Aorta (tissue), 5 donors: ENCODE measurements around the gene CLIP4. TPM values are rescaled to one million over a fixed set of nuclear protein-coding genes. Genes with fewer than 3 reads are reported as not detected.

Experiments used
- ATAC-seq: fragments of 200-7000 bp; cut with Tn5 transposase; one replicate; pipeline ENCODE4 v1.9.1; 2022; ENCODE audit warnings: moderate library complexity; ENCODE audit not compliant: low FRiP score
- DNase-seq, 2 donors: peaks; one replicate each; pipeline ENCODE4 v3.0.0-alpha.2; 2020
- H3K27ac ChIP-seq, 2 donors: one replicate each; pipeline ENCODE4 v1.5.1; 2013; ENCODE audit warnings: low read length in 2 of 2, mild to moderate bottlenecking in 2 of 2, moderate library complexity in 2 of 2, control low read depth in 1 of 2, inconsistent platforms in 1 of 2, low read depth in 1 of 2
- H3K27me3 ChIP-seq, 2 donors: one replicate each; pipeline ENCODE4 v1.6.1; 2013; ENCODE audit warnings: control low read depth in 1 of 2, low read length in 1 of 2, mild to moderate bottlenecking in 1 of 2, moderate library complexity in 1 of 2; ENCODE audit not compliant: insufficient read depth in 2 of 2, control insufficient read depth in 1 of 2
- H3K36me3 ChIP-seq, 2 donors: one replicate each; pipeline ENCODE4 v1.6.1; 2013; ENCODE audit warnings: control low read depth in 1 of 2, low read length in 1 of 2, mild to moderate bottlenecking in 1 of 2; ENCODE audit not compliant: insufficient read depth in 2 of 2, control insufficient read depth in 1 of 2
- H3K4me1 ChIP-seq, 2 donors: one replicate each; pipeline ENCODE4 v1.6.1; 2013; ENCODE audit warnings: low read length in 2 of 2, control low read depth in 1 of 2, mild to moderate bottlenecking in 1 of 2, moderate library complexity in 1 of 2; ENCODE audit not compliant: insufficient read depth in 2 of 2, control insufficient read depth in 1 of 2
- H3K4me3 ChIP-seq, 2 donors: one replicate each; pipeline ENCODE4 v1.5.1; 2013; ENCODE audit warnings: low read length in 2 of 2, control low read depth in 1 of 2, mild to moderate bottlenecking in 1 of 2
- H3K9me3 ChIP-seq: one replicate; pipeline ENCODE4 v1.6.1; 2013; ENCODE audit warnings: mild to moderate bottlenecking, low read length; ENCODE audit not compliant: control insufficient read depth
- WGBS, 2 donors: extraction: QIAGEN DNeasy Blood & Tissue Kit; methylation state at CpG; one replicate each; pipeline ENCODE4 v1.1.7; 2013; 5-methylcytosine and 5-hydroxymethylcytosine counted together
- intact Hi-C, 2 donors: fragments of 100-400 bp; cut with DNase I; formaldehyde crosslinking; loops; one replicate each; pipeline versions ENCODE4 v1.14.2 to v1.15.0; 2022
- polyA plus RNA-seq, 2 donors: library from polyadenylated mRNA; stranded (reverse); fragments of 200-250 nt; gene quantifications; one replicate each; pipeline ENCODE4 v1.2.3, GENCODE V29; 2013
- total RNA-seq, 2 donors: library from RNA; stranded (reverse); fragmentation: NEBNext Ultra II Directional; extraction: Animal tissue kit (Norgen Biotek cat#: 25700); gene quantifications; one replicate each; pipeline ENCODE4 v1.2.1, GENCODE V29; 2021
- donor health status: healthy with polysubstance abuse.
- donor health status: Bipolar disorder and iron deficiency.
- donor health status: DM: no; HTN: no; CAD: no.
- donor health status: DM: no; HTN: no; CAD: no.
- donor health status: DM: yes; HTN: yes; CAD: no.

CLIP4 gene
- total and polyA plus RNA-seq, 4 donors: 7.6 to 52.3 (median 31.8) TPM

DNA sequence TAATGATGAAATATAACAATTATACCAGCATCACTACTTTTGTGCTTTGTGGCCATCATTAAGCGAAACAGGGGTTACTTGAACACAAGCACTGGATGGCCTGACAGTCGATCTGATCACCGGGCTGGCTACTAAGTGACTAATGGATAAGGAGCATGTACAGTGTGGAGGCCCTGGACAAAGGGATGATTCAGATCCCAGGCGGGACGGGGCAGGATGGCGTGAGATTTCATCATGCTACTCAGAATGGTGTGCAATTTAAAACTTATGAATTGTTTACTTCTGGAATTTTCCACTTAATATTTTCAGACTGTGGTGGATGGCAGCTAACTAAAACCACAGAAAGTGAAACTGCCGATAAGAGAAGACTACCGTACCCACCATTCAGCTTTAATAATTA, 7.0 kb upstream of the CLIP4 start:
- no peak for DNase-seq
- Histone ChIP-seq H3K27ac (no peak overlapping the region), H3K9me3 (no peaks in the 10 kb centered on the region), H3K36me3 (no peaks in the 10 kb centered on the region), H3K4me3 (no peak overlapping the region), H3K4me1 (no peaks in the 10 kb centered on the region), H3K27me3 (no peaks in the 10 kb centered on the region)
- intact Hi-C loops: no loop called here
- 87 to 91% methylated on average over 8 of the region's 8 CpGs for WGBS, 2 donors
- ATAC-seq: no peak

DNA sequence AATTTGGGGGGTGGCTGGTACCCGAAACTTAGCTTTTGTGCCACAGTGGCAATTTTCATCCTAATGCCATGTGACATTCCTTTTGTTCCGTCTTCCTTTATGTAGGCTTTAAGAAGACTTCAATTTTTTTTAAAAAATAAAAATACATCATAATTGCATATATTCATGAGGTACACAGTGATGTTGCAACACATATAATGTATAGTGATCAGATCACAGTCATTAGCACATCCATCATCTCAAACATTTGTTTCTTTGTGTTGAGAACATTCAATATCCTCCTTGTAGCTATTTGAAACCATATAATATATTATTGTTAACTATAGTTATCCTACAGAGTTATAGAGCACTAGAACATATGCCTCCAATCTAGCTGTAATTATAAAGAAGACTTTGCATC, 6.0 kb upstream of the CLIP4 start:
- H3K9me3 ChIP-seq: no peaks in the 10 kb centered on the region
- H3K27me3 ChIP-seq: no peaks in the 10 kb centered on the region
- H3K4me1 ChIP-seq: no peaks in the 10 kb centered on the region
- H3K27ac ChIP-seq: no peak overlapping the region
- DNase-seq: no peak
- no peak overlapping the region for H3K4me3 ChIP-seq
- intact Hi-C loops: no loop called here
- no peaks in the 10 kb centered on the region for H3K36me3 ChIP-seq
- 89 to 91% methylated on average over 2 of the region's 2 CpGs for WGBS, 2 donors
- no peak for ATAC-seq

DNA sequence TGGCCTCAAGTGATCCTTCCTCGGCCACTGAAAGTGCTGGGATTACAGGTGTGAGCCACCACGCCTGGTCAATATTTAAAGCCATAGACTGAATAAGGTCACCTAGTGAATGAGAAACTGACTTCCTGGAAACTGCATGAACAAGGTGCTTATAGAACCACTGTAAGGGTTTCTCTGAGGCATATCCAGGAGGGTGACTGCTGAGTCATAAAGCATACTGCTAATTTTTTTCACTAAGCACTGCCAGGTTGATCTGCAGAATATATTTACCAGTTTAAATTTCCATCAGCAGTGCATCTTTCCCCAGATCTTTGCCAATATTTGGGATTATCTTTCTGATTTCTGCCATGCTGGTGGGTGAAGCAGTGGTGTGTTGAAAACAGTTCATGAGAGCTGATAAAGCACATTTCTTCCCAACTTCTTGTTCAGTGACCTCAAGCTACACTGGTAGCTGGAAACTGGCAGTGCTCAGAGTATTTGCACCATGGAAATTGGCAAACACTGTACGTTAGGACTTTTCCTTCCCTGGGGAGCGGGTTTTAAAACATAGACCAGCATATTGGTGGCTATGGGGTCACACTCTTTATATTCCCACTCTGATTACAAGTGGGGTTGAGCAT, 4.2 kb upstream of the CLIP4 start:
- ATAC-seq (no peak), DNase-seq (no peak)
- H3K27me3 ChIP-seq: no peaks in the 10 kb centered on the region
- H3K4me3 ChIP-seq: no peak overlapping the region
- no peaks in the 10 kb centered on the region for H3K36me3 ChIP-seq
- 73 to 76% methylated on average over 4 of the region's 4 CpGs for WGBS, 2 donors
- H3K27ac ChIP-seq: no peak overlapping the region
- no peaks in the 10 kb centered on the region for H3K9me3 ChIP-seq
- H3K4me1 ChIP-seq: no peaks in the 10 kb centered on the region
- intact Hi-C loops: no loop called here

DNA sequence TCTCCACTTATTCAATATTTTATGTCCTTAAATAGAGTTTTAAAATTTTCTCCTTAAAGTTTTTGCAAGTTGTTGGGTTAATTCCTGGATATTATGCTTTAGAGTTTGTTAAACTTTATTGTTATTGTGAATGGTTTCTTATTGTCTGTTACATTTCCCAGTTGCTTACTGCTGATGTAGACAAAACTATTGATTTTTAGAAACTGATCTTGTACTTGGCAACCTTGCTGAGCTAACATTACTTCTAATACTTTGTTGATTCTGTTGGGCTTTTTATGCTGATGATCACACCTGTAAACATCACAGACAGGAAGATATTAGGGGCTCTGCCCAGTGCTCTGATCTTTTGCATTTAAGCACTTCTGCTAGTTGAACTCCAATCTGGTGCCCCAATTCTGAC, 2.8 kb upstream of the CLIP4 start:
- H3K4me1 ChIP-seq: no peaks in the 10 kb centered on the region
- no peaks in the 10 kb centered on the region for H3K36me3 ChIP-seq
- ATAC-seq (no peak), DNase-seq (no peak)
- intact Hi-C loops: no loop called here
- no peak overlapping the region for H3K4me3 ChIP-seq
- no peaks in the 10 kb centered on the region for H3K9me3 ChIP-seq
- H3K27ac ChIP-seq: no peak overlapping the region
- H3K27me3 ChIP-seq: no peaks in the 10 kb centered on the region

DNA sequence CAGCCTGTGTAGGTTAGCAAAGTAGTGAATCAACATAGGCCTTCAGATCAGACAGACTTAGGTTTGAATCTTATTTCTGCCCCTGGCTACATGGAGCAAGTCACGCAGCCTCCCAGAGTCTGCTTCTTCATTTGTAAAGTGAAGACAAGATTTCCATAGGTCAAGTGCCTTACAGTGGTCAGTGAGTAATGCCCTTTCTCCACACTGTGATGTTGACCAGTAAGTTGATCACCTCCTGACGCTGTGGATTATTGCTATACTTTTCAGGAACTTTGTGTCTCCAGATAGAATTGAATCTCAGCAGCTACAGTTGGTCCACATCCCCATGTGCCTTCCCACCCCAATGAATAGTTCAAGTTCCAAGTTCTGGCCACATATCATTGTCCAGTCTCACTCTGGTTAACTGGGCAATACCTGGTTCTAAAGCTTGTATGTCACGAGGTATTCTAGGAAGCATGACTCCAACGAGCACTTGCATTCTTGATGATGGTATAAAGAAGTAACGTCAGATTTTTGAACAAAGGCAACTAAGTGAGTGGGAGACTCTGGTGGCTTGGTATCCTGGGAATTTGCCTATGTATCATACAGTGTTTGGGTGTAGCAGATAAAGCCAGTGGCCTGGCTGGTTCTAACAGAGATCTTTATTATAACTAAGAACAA, 2.1 kb upstream of the CLIP4 start:
- H3K27ac ChIP-seq: no peak overlapping the region
- 85 to 87% methylated on average over 5 of the region's 5 CpGs for WGBS, 2 donors
- no peak for ATAC-seq

DNA sequence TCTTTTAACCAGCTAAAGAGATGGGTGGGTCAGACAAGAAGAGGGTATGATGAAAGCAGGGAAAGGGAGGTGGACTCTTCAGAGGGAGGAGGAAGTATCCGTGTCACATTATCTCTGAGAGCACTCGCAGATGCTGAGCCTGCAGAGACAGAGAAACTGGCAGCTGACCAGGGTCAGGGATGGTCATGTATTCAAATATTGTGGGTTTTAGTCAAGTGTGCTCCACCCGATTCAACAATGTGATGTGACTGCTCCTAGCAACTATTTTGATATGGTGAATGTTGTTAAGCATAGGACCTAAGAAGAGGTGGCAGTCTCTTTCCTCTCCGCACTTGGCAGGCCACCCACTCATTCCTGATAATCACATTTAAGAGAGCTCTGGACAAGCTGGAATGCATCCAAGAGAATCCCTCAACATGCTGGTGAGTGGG, 1.3 kb upstream of the CLIP4 start:
- ATAC-seq (no peak), DNase-seq (peak in 1 of 2 donors; percentile 89)
- intact Hi-C loops: no loop called here
- H3K4me3 ChIP-seq: no peak overlapping the region
- H3K9me3 ChIP-seq: no peaks in the 10 kb centered on the region
- no peaks in the 10 kb centered on the region for H3K36me3 ChIP-seq
- H3K27me3 ChIP-seq: no peaks in the 10 kb centered on the region
- no peak overlapping the region for H3K27ac ChIP-seq
- no peaks in the 10 kb centered on the region for H3K4me1 ChIP-seq
- 89% methylated on average over 4 of the region's 4 CpGs for WGBS, 2 donors

More for the DNA sequence above, 2.1 kb upstream of the CLIP4 start:
- no peak overlapping the region for H3K4me3 ChIP-seq
- intact Hi-C loops: no loop called here
- no peaks in the 10 kb centered on the region for H3K36me3 ChIP-seq
- no peak for DNase-seq
- no peaks in the 10 kb centered on the region for H3K9me3 ChIP-seq
- H3K4me1 ChIP-seq: no peaks in the 10 kb centered on the region
- no peaks in the 10 kb centered on the region for H3K27me3 ChIP-seq

DNA sequence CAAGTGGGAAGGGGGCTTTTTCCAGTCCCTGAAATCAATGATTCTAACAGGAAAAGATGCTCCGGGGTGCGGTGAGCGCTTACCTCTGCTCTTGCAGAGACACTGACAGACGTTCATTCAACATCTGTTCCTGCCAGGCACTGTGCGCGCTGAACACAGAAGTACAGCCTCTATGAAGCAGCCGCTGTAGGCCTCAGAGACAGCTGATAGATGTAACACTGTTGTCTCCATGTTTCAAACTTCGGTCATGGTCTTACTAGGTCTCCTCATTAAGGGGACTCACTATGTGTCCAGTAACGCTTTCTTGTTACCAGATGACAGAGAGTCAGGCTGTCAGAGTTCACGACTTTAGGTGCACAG, 649 bp upstream of the CLIP4 start:
- DNase-seq: no peak
- ATAC-seq: no peak
- H3K4me3 ChIP-seq: no peak overlapping the region
- H3K36me3 ChIP-seq: no peaks in the 10 kb centered on the region
- H3K27ac ChIP-seq: no peak overlapping the region
- H3K27me3 ChIP-seq: no peaks in the 10 kb centered on the region
- intact Hi-C loops: no loop called here
- WGBS, 2 donors: 91 to 95% methylated on average over 10 of the region's 10 CpGs
- no peaks in the 10 kb centered on the region for H3K9me3 ChIP-seq
- H3K4me1 ChIP-seq: no peaks in the 10 kb centered on the region

DNA sequence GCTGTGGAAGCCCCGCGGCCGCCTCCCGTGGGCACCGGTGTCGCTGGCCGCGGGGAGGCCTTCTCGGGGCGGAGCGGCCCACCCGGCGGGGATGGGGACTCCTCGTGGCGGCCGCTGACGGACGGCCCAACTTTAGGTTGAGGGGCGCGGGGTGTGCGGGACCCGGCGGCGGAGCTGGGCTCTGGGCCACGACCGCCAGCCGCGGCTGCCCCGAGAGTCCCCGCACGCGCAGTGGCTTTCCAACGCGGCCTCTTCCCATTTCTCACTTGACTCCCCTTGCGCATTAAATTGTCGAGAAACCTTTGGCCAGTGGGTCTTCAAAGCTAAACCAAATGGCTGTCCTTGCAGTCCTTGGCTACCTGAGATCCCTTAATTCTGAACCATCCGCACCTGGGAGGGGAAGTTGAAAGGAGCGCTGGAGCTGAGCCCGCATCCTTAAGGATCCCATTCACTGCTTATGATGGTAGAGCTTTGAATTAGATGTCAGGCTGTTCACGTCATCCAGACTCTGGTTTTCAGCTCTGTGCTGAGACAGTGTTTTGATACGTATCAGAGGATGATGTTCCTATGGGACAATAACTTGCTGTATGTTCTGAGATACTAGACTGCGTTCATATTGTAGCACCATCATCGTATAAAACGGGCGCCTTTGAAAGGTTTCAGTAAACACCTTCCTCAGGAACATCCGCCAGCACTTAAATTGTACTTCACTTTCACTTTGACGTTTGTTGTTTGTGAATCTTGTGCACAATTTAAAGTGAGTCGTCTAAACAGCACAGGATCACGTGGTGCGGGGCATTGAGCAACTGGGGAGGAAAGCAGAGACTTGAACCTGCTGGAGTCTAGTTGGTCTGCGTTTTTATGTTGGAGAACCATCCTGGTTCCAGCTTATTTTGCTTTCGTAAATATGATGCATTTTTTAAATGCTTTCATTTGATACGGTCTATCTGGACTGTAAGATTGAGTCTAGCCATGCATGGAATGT, 874 bp downstream of the CLIP4 start:
- Histone ChIP-seq H3K4me3 (peak overlapping the region; percentile 98 to 99), H3K36me3 (no peaks in the 10 kb centered on the region), H3K4me1 (no peaks in the 10 kb centered on the region), H3K9me3 (no peaks in the 10 kb centered on the region), H3K27ac (peak overlapping the region in 1 of 2 donors; percentile 59), H3K27me3 (no peaks in the 10 kb centered on the region)
- WGBS, 2 donors: 6 to 10% methylated on average over 37 to 53 of the region's 53 CpGs
- DNase-seq (peak; percentile 82 to 88), ATAC-seq (peak; percentile 50)
- intact Hi-C loops: no loop called here
